HG02840 (cell line): Measurements from ENCODE around the gene CYS1.
"Not testable (repeated sequence)": the region's sequence is repeated elsewhere in the genome, so short reads cannot be mapped to it uniquely, and the experiment has no call there.

ENCODE experiments used
- ATAC-seq: cut with Tn5 transposase; IDR thresholded peaks from one replicate; pipeline ENCODE4 v1.9.1; 2021; ENCODE audit warnings: mild to moderate bottlenecking, moderate library complexity, moderate number of reproducible peaks; ENCODE audit not compliant: unreplicated experiment, low FRiP score

Gene CYS1

GRCh38 chr2:10094271-10094814, 14.1 kb upstream of the CYS1 start:
- ATAC-seq, result no peak

- ATAC-seq, result not testable (repeated sequence)
Observed at GRCh38 chr2:10091889-10092244, 11.7 kb upstream of the CYS1 start.

GRCh38 chr2:10091182-10091888, 11.1 kb upstream of the CYS1 start:
- no peak for ATAC-seq

GRCh38 chr2:10089565-10090190, 9.5 kb upstream of the CYS1 start:
- ATAC-seq, result no peak

- ATAC-seq, result no peak
Observed at GRCh38 chr2:10087360-10087759, 7.1 kb upstream of the CYS1 start.

- no peak for ATAC-seq
Observed at GRCh38 chr2:10086950-10087349, 6.7 kb upstream of the CYS1 start.

GRCh38 chr2:10085668-10086059, 5.5 kb upstream of the CYS1 start:
- ATAC-seq, result no peak

- ATAC-seq, result no peak
Observed at GRCh38 chr2:10085043-10085667, 4.9 kb upstream of the CYS1 start.

GRCh38 chr2:10084223-10084865, 4.1 kb upstream of the CYS1 start:
- no peak for ATAC-seq

GRCh38 chr2:10083692-10084211, 3.5 kb upstream of the CYS1 start:
- peak; percentile 40 for ATAC-seq

GRCh38 chr2:10083046-10083445, 2.8 kb upstream of the CYS1 start:
- no peak for ATAC-seq

- ATAC-seq, result no peak
Observed at GRCh38 chr2:10080536-10081304, 509 bp upstream of the CYS1 start.

GRCh38 chr2:10079266-10079869, 843 bp downstream of the CYS1 start:
- no peak for ATAC-seq

- ATAC-seq, result no peak
Observed at GRCh38 chr2:10078704-10079265, 1.4 kb downstream of the CYS1 start.

- no peak for ATAC-seq
Observed at GRCh38 chr2:10078001-10078400, 2.2 kb downstream of the CYS1 start.

GRCh38 chr2:10076988-10077527, 3.2 kb downstream of the CYS1 start:
- no peak for ATAC-seq

- no peak for ATAC-seq
Observed at GRCh38 chr2:10076511-10076910, 3.7 kb downstream of the CYS1 start.

GRCh38 chr2:10075571-10076209, 4.5 kb downstream of the CYS1 start:
- no peak for ATAC-seq

GRCh38 chr2:10075101-10075500, 5.1 kb downstream of the CYS1 start:
- ATAC-seq, result no peak
